Keratinocyte (primary cell): ENCODE data around the gene MINDY4. TPM values are rescaled to one million over a fixed set of nuclear protein-coding genes. Genes with fewer than 3 reads are reported as not detected.

Source experiments
- DNase-seq: peaks from one replicate; pipeline ENCODE4 v3.0.0-alpha.2; 2011; ENCODE audit warnings: low read depth, missing footprints, low spot score
- FAIRE-seq: peaks from 2 replicates; lab custom pipeline; 2011; peaks lifted over from hg19 to GRCh38; lab: Jason Lieb, UNC
- H2AFZ ChIP-seq: 2 replicates; pipeline ENCODE4 v1.6.0; 2012; ENCODE audit warnings: low read length, control low read depth, inconsistent platforms; ENCODE audit not compliant: control insufficient read depth
- H3K27ac ChIP-seq: 2 replicates; pipeline ENCODE4 v1.5.1; 2011; ENCODE audit warnings: low read length; ENCODE audit not compliant: control insufficient read depth, insufficient read depth
- H3K27me3 ChIP-seq: 3 replicates; pipeline ENCODE4 v1.6.0; 2011; ENCODE audit warnings: low read length; ENCODE audit not compliant: control insufficient read depth, insufficient read depth; ENCODE audit errors: extremely low read depth
- H3K36me3 ChIP-seq, 2 experiments: 2 replicates in 1 of 2; 3 replicates in 1 of 2; pipeline ENCODE4 v1.5.1; 2011; ENCODE audit warnings: low read length in 2 of 2, mild to moderate bottlenecking in 1 of 2; ENCODE audit not compliant: control insufficient read depth in 2 of 2, insufficient read depth in 2 of 2; ENCODE audit errors: extremely low read depth in 1 of 2
- H3K4me1 ChIP-seq: 3 replicates; pipeline ENCODE4 v1.5.1; 2011; ENCODE audit warnings: low read length; ENCODE audit not compliant: control insufficient read depth, insufficient read depth; ENCODE audit errors: extremely low read depth
- H3K4me2 ChIP-seq: 3 replicates; pipeline ENCODE4 v1.6.0; 2011; ENCODE audit warnings: low read depth, low read length; ENCODE audit not compliant: control insufficient read depth, insufficient read depth; ENCODE audit errors: extremely low read depth
- H3K4me3 ChIP-seq, 3 experiments: fragments of 200-600 bp in 1 of 3; sonication (generic) in 1 of 3; 2 replicates in 2 of 3; 3 replicates in 1 of 3; pipeline ENCODE4 v1.5.1; 2011 to 2016; ENCODE audit warnings: low read length in 3 of 3, mild to moderate bottlenecking in 3 of 3, control low read depth in 2 of 3, inconsistent platforms in 1 of 3, low read depth in 1 of 3, mixed read lengths in 1 of 3, mixed run types in 1 of 3, moderate library complexity in 1 of 3; ENCODE audit not compliant: control insufficient read depth in 2 of 3, insufficient read depth in 2 of 3; ENCODE audit errors: extremely low read depth in 1 of 3
- H3K79me2 ChIP-seq: 2 replicates; pipeline ENCODE4 v1.6.0; 2012; ENCODE audit warnings: low read length; ENCODE audit not compliant: control insufficient read depth, insufficient read depth
- H3K9ac ChIP-seq: 3 replicates; pipeline ENCODE4 v1.6.0; 2011; ENCODE audit warnings: low read length; ENCODE audit not compliant: control insufficient read depth, insufficient read depth; ENCODE audit errors: extremely low read depth
- H3K9me1 ChIP-seq: 3 replicates; pipeline ENCODE4 v1.6.0; 2011; ENCODE audit warnings: low read length; ENCODE audit not compliant: control insufficient read depth, insufficient read depth; ENCODE audit errors: extremely low read depth
- H3K9me3 ChIP-seq: 2 replicates; pipeline ENCODE4 v1.5.1; 2012; ENCODE audit warnings: low read depth, low read length; ENCODE audit not compliant: control insufficient read depth
- H4K20me1 ChIP-seq: 3 replicates; pipeline ENCODE4 v1.6.0; 2011; ENCODE audit warnings: low read length; ENCODE audit not compliant: control insufficient read depth, insufficient read depth; ENCODE audit errors: extremely low read depth
- CTCF ChIP-seq, 3 experiments: IDR thresholded peaks in 1 of 3; conservative IDR thresholded peaks in 1 of 3; optimal IDR thresholded peaks in 1 of 3; 2 replicates in 2 of 3; 3 replicates in 1 of 3; pipeline versions ENCODE3 to v1.5.1; 2011; ENCODE audit warnings: low read length in 3 of 3, mild to moderate bottlenecking in 3 of 3, moderate library complexity in 2 of 3, control low read depth in 1 of 3, inconsistent platforms in 1 of 3; ENCODE audit not compliant: insufficient read depth in 2 of 3; ENCODE audit errors: extremely low read depth in 1 of 3
- EZH2 ChIP-seq: IDR thresholded peaks from one replicate; pipeline ENCODE4 v1.6.1; 2012; ENCODE audit warnings: inconsistent platforms, mild to moderate bottlenecking, low read length, moderate library complexity
- dilution Hi-C: fragments of 300-500 bp; cut with MboI; formaldehyde crosslinking; loops from one replicate; pipeline ENCODE4 v1.7.0; 2020; ENCODE audit warnings: low sequenced_read_pairs; ENCODE audit not compliant: extremely low pct_ligation_motif_present
- polyA plus RNA-seq, 5 experiments: library from polyadenylated mRNA; depleted of rRNA in 3 of 5; stranded (reverse) in 3 of 5; stranded (forward) in 1 of 5; unstranded in 1 of 5; fragments of >200 nt; gene quantifications; 1 replicate in 1 of 5; 2 replicates in 3 of 5; 3 replicates in 1 of 5; pipeline versions ENCODE4 v1.2.1 to v1.2.3, GENCODE V29; 2011 to 2012; ENCODE audit warnings: missing spikeins in 2 of 5, low read depth in 1 of 5, low replicate concordance in 1 of 5

Gene MINDY4
- polyA plus RNA-seq, 1 donor (not counting 4 experiments of a cell fraction or from before 2014, with no cell fraction given), result 1.5 TPM

- Histone ChIP-seq H3K27ac (no peak overlapping the region), H3K9me1 (no peaks in the 10 kb centered on the region), H3K9me3 (no peaks in the 10 kb centered on the region), H3K79me2 (no peaks in the 10 kb centered on the region), H4K20me1 (no peaks in the 10 kb centered on the region), H3K4me3 (no peak overlapping the region), H3K9ac (no peak overlapping the region), H2AFZ (no peak overlapping the region), H3K36me3 (no peaks in the 10 kb centered on the region), H3K27me3 (peaks cover 32% of the 10 kb centered on the region), H3K4me1 (no peaks in the 10 kb centered on the region), H3K4me2 (no peak overlapping the region)
- no peak for TF ChIP-seq EZH2
- TF ChIP-seq CTCF (optimal IDR thresholded peaks at IDR 0.05 in 1 of 3, IDR thresholded peaks at IDR 0.05 in 1 of 3, conservative IDR thresholded peaks at IDR 0.05 in 1 of 3; ENCODE audit: extremely low read depth in 1 of 3, insufficient read depth in 2 of 3, low read length in 3 of 3), result no peak
- no peak for DNase-seq
- FAIRE-seq, result no peak
- dilution Hi-C loops, result loop anchor here (25.0 kb wide), 1 partner anchor 94 kb away; no protein-coding TSS in a partner anchor
Measured at GRCh38 chr7:30731581-30731980, 39.6 kb upstream of the MINDY4 start.

- TF ChIP-seq CTCF (optimal IDR thresholded peaks at IDR 0.05 in 1 of 3, IDR thresholded peaks at IDR 0.05 in 1 of 3, conservative IDR thresholded peaks at IDR 0.05 in 1 of 3; ENCODE audit: extremely low read depth in 1 of 3, insufficient read depth in 2 of 3, low read length in 3 of 3) (no peak), EZH2 (no peak)
- no peak for FAIRE-seq
- peaks cover 30% of the 10 kb centered on the region for H3K27me3 ChIP-seq
- dilution Hi-C loops, result loop anchor here (25.0 kb wide), 1 partner anchor 95 kb away; no protein-coding TSS in a partner anchor
- no peaks in the 10 kb centered on the region for H3K4me1 ChIP-seq
- no peaks in the 10 kb centered on the region for H4K20me1 ChIP-seq
- DNase-seq, result no peak
- H3K79me2 ChIP-seq, result no peaks in the 10 kb centered on the region
- no peaks in the 10 kb centered on the region for H3K9me3 ChIP-seq
- H3K36me3 ChIP-seq, result no peaks in the 10 kb centered on the region
- no peak overlapping the region for H3K4me2 ChIP-seq
- H3K27ac ChIP-seq, result no peak overlapping the region
- H3K9ac ChIP-seq, result no peak overlapping the region
- no peaks in the 10 kb centered on the region for H3K9me1 ChIP-seq
- no peak overlapping the region for H2AFZ ChIP-seq
- H3K4me3 ChIP-seq, result no peak overlapping the region
Measured at GRCh38 chr7:30732606-30733005, 38.6 kb upstream of the MINDY4 start.
